T-cell (primary cell): ENCODE measurements around the gene TMEM132E. TPM values are rescaled to one million over a fixed set of nuclear protein-coding genes. Genes with fewer than 3 reads are reported as not detected.
A peak's percentile ranks its signal among the peaks of the same experiment; 100 is the strongest.

Experiments
- ATAC-seq, 4 experiments: fragments of 200-7000 bp in 3 of 4; fragments of 150-1000 bp in 1 of 4; cut with Tn5 transposase; replicated peaks in 1 of 4; 1 replicate in 3 of 4; 2 replicates in 1 of 4; pipeline ENCODE4 v1.10.0; 2021; ENCODE audit warnings: moderate library complexity in 3 of 4, mild to moderate bottlenecking in 2 of 4, moderate number of reproducible peaks in 1 of 4
- CTCF ChIA-PET, 2 donors: fragments of 300-600 bp; sonication (Branson Sonifier 250); formaldehyde crosslinking; loops; one replicate each; lab custom pipeline; 2022; ENCODE audit warnings: antibody characterized with exemption in 2 of 2; lab: Charles Lee
- POLR2A ChIA-PET, 2 donors: fragments of 300-600 bp; sonication (Branson Sonifier 250); formaldehyde crosslinking; loops; one replicate each; lab custom pipeline; 2022; ENCODE audit warnings: antibody characterized with exemption in 2 of 2; lab: Charles Lee
- DNase-seq, 35 experiments: peaks; one replicate each; pipeline versions ENCODE4 v3.0.0 to v3.0.0-alpha.2; 2013 to 2023
- H3K27ac ChIP-seq: one replicate; pipeline ENCODE4 v1.5.1; 2013; ENCODE audit warnings: low read length
- H3K27me3 ChIP-seq, 2 experiments: replicated peaks in 1 of 2; 1 replicate in 1 of 2; 2 replicates in 1 of 2; pipeline versions ENCODE4 v1.6.1 to v1.7.0; 2013; ENCODE audit warnings: low read length in 1 of 2, mixed read lengths in 1 of 2; ENCODE audit not compliant: control insufficient read depth in 2 of 2, insufficient read depth in 2 of 2; ENCODE audit errors: extremely low read depth in 1 of 2
- H3K36me3 ChIP-seq, 2 donors: 1 replicate in 1 of 2; 2 replicates in 1 of 2; pipeline versions ENCODE4 v1.6.1 to v1.7.0; 2013; ENCODE audit warnings: low read length in 1 of 2; ENCODE audit not compliant: control insufficient read depth in 2 of 2, insufficient read depth in 1 of 2; ENCODE audit errors: extremely low read depth in 1 of 2
- H3K4me1 ChIP-seq, 2 experiments: 1 replicate in 1 of 2; 2 replicates in 1 of 2; pipeline versions ENCODE4 v1.6.1 to v1.7.0; 2013; ENCODE audit warnings: low read length in 2 of 2, mixed read lengths in 1 of 2; ENCODE audit not compliant: insufficient read depth in 2 of 2, control insufficient read depth in 1 of 2; ENCODE audit errors: extremely low read depth in 1 of 2
- H3K4me3 ChIP-seq, 2 donors: 1 replicate in 1 of 2; 2 replicates in 1 of 2; pipeline versions ENCODE4 v1.5.1 to v1.7.0; 2013; ENCODE audit warnings: mild to moderate bottlenecking in 2 of 2, low read length in 1 of 2, moderate library complexity in 1 of 2; ENCODE audit not compliant: control insufficient read depth in 1 of 2; ENCODE audit errors: extremely low read depth in 1 of 2
- H3K9me3 ChIP-seq: 2 replicates; pipeline ENCODE4 v1.7.0; 2013
- H3K27ac Mint-ChIP-seq, 2 donors: one replicate each; pipeline ENCODE4 v1.8.0; 2020 to 2021; ENCODE audit warnings: mild to moderate bottlenecking in 2 of 2, mixed read lengths in 2 of 2
- H3K27me3 Mint-ChIP-seq, 2 donors: one replicate each; pipeline ENCODE4 v1.8.0; 2021 to 2022; ENCODE audit warnings: mixed read lengths in 2 of 2
- H3K36me3 Mint-ChIP-seq: one replicate; pipeline ENCODE4 v1.8.0; 2021; ENCODE audit warnings: mixed read lengths
- H3K4me1 Mint-ChIP-seq, 3 donors: one replicate each; pipeline ENCODE4 v1.8.0; 2020 to 2022; ENCODE audit warnings: mixed read lengths in 3 of 3, mild to moderate bottlenecking in 1 of 3
- H3K4me3 Mint-ChIP-seq, 3 donors: one replicate each; pipeline ENCODE4 v1.8.0; 2020 to 2022; ENCODE audit warnings: mild to moderate bottlenecking in 3 of 3, mixed read lengths in 3 of 3, moderate library complexity in 3 of 3
- H3K9me3 Mint-ChIP-seq, 3 donors: one replicate each; pipeline ENCODE4 v1.8.0; 2020 to 2022; ENCODE audit warnings: mixed read lengths in 3 of 3
- WGBS: methylation state at CpG from one replicate; pipeline ENCODE4 v1.1.5; 2013; ENCODE audit warnings: missing lambda C conversion rate; ENCODE audit not compliant: insufficient coverage; 5-methylcytosine and 5-hydroxymethylcytosine counted together
- total RNA-seq, 35 experiments: library from RNA in 6 of 35; stranded (reverse) in 6 of 35; fragments of 120-200 nt in 1 of 35; gene quantifications; one replicate each; pipeline versions ENCODE4 v1.2.1 to v1.2.4 and lab custom pipeline; 2013 to 2026

Gene TMEM132E
- total RNA-seq, 5 donors from 2014 or later (not counting 1 experiment from before 2014, with no cell fraction given), result 0.09 to 0.47 (median 0.32) TPM; not detected in 1

DNA sequence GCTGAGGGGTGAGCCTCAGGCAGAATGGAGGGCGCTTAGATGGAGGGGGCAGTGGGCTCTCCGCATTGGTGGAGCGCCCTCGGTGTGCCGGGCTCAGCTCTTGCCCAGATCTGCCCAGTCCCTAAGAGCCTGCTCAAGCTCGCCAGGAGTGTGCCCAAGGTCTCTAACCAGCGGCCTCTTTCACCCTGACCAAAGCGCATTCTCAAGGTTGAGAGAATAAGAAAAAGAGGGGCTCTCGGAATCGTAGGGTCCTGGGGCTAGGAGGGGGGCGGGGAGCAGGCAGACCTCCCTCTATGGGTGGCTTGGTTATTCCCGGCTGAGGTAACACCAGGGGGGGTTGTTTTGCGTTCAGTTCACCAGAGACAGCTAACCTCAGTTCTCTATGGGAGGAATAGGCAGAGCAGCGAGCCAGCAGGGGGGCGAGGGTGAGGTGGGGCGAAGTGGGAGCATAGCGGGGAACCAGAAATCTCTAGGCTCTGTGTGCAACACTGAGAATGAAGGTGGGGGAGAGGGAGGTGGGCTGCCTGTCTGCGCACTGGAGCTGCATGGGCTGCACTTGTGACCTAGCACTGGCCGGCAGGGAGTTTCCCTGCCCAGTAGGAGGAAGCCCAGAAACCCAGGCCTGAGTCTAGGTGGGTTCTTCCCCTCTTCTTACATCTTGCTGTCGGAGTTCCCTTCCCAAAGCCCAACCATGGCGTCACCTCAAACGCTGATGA is 3.0 kb downstream of the TMEM132E start:
- 10% methylated on average over 15 of the region's 22 CpGs for WGBS
- Mint-ChIP-seq H3K9me3 (no peaks in the 10 kb centered on the region), H3K27ac (no peak overlapping the region), H3K4me1 (peaks cover 10 to 19% (median 15%) of the 10 kb centered on the region in 3 donors), H3K4me3 (peak overlapping the region in 2 of 3 donors; percentile 46 to 52), H3K36me3 (no peaks in the 10 kb centered on the region), H3K27me3 (peaks cover 52 to 70% of the 10 kb centered on the region in 2 donors)
- H3K27me3 ChIP-seq, result peaks cover 19 to 85% of the 10 kb centered on the region in 2 experiments
- H3K4me1 ChIP-seq, result peaks cover 0 to 32% of the 10 kb centered on the region in 2 experiments
- H3K27ac ChIP-seq, result no peak overlapping the region
- ChIA-PET POLR2A (no interaction called here), CTCF (interaction anchor here in 1 of 2 donors (0.5 to 0.6 kb wide), 2 partner anchors 25 to 62 kb away, joined by 3 read pairs; no protein-coding TSS in a partner anchor)
- ATAC-seq (no peak), DNase-seq (no peak)
- H3K4me3 ChIP-seq, result no peak overlapping the region
- H3K9me3 ChIP-seq, result no peaks in the 10 kb centered on the region
- H3K36me3 ChIP-seq, result no peaks in the 10 kb centered on the region

- Mint-ChIP-seq H3K27ac (no peak overlapping the region), H3K9me3 (no peaks in the 10 kb centered on the region), H3K36me3 (no peaks in the 10 kb centered on the region), H3K4me3 (peak overlapping the region in 2 of 3 donors; percentile 46 to 52), H3K27me3 (peaks cover 50 to 67% of the 10 kb centered on the region in 2 donors), H3K4me1 (peaks cover 10 to 19% (median 15%) of the 10 kb centered on the region in 3 donors)
- DNase-seq (no peak), ATAC-seq (no peak)
- Histone ChIP-seq H3K4me3 (no peak overlapping the region), H3K27ac (no peak overlapping the region), H3K9me3 (no peaks in the 10 kb centered on the region), H3K36me3 (no peaks in the 10 kb centered on the region), H3K27me3 (peaks cover 14 to 86% of the 10 kb centered on the region in 2 experiments), H3K4me1 (peaks cover 0 to 32% of the 10 kb centered on the region in 2 experiments)
- WGBS, result 13% methylated on average over 3 of the region's 3 CpGs
- CTCF ChIA-PET, result no interaction called here
- POLR2A ChIA-PET, result no interaction called here
Observed at GRCh38 chr17:34582901-34583245, 3.5 kb downstream of the TMEM132E start.

- POLR2A ChIA-PET, result no interaction called here
- 41% methylated on average over 6 of the region's 12 CpGs for WGBS
- peaks cover 14 to 73% of the 10 kb centered on the region in 2 experiments for H3K27me3 ChIP-seq
- H3K4me3 ChIP-seq, result no peak overlapping the region
- peak in 1 of 35 experiments; percentile 41 for DNase-seq
- Mint-ChIP-seq H3K27ac (no peak overlapping the region), H3K4me1 (peaks cover 0 to 7% (median 6%) of the 10 kb centered on the region in 3 donors), H3K4me3 (no peak overlapping the region), H3K27me3 (peaks cover 46 to 65% of the 10 kb centered on the region in 2 donors), H3K36me3 (no peaks in the 10 kb centered on the region), H3K9me3 (no peaks in the 10 kb centered on the region)
- H3K9me3 ChIP-seq, result no peaks in the 10 kb centered on the region
- no peaks in the 10 kb centered on the region for H3K36me3 ChIP-seq
- ATAC-seq, result peak in 3 of 4 experiments; percentile 33 to 56 (median 54)
- CTCF ChIA-PET, result interaction anchor here in 1 of 2 donors (0.6 kb wide), 1 partner anchor 55 kb away, joined by 6 read pairs; no protein-coding TSS in a partner anchor
- H3K27ac ChIP-seq, result no peak overlapping the region
- H3K4me1 ChIP-seq, result peaks cover 0 to 22% of the 10 kb centered on the region in 2 experiments
Observed at GRCh38 chr17:34584805-34585416, 5.5 kb downstream of the TMEM132E start.

DNA sequence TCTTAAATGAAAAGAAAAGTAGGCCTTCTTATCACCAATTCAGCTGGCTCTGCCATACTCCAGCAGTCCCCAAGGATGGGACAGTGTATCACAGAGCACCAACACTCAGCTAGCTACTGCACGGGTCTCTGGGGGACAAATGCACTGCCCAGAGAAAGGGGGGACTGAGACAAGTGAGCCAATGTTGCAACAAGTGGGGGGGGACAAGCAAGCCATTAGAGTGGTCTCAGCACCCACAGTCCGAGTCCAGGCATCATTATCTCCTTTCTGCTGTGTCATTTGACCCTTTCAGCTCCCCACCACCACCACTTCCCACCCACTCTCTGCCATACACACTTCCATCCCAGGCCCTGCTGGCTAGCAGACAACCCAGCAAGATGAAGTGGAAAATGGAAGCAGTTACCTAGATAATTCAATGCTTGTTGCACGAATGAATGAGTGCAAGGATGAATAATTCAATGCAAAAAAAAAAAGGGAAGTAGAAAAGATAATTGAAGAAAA is 7.0 kb downstream of the TMEM132E start:
- H3K27ac Mint-ChIP-seq, result no peak overlapping the region

DNA sequence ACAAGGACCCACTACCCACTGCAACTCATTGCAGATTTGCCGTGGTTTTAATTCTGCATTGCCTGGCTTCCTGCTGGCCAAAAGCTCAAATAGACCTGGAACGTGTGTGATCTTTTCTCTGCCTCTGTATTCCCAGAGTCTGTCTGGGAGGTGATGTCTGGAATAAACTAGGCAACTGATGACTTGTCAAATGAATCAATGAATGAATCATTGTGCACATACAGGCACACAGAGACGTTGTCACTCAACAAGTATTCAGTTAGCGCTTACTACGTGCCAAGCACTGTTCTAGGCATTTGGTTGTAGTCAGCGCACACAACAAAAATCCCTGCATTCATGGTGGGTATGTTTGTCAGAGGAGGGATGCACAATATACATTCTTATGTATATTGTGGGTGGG is 8.9 kb downstream of the TMEM132E start:
- no peak overlapping the region for H3K4me3 Mint-ChIP-seq
- H3K27ac Mint-ChIP-seq, result no peak overlapping the region
- no peaks in the 10 kb centered on the region for H3K36me3 ChIP-seq
- H3K9me3 Mint-ChIP-seq, result no peaks in the 10 kb centered on the region
- ATAC-seq, result no peak
- no peaks in the 10 kb centered on the region for H3K36me3 Mint-ChIP-seq
- no peaks in the 10 kb centered on the region for H3K9me3 ChIP-seq
- peaks cover 12 to 61% of the 10 kb centered on the region in 2 experiments for H3K27me3 ChIP-seq
- peaks cover 0 to 3% (median 0%) of the 10 kb centered on the region in 3 donors for H3K4me1 Mint-ChIP-seq
- H3K27ac ChIP-seq, result no peak overlapping the region
- peaks cover 0 to 2% of the 10 kb centered on the region in 2 experiments for H3K4me1 ChIP-seq
- POLR2A ChIA-PET, result no interaction called here
- WGBS, result 73% methylated on average over 4 of the region's 6 CpGs
- peaks cover 54 to 69% of the 10 kb centered on the region in 2 donors for H3K27me3 Mint-ChIP-seq
- H3K4me3 ChIP-seq, result no peak overlapping the region
- CTCF ChIA-PET, result no interaction called here
- DNase-seq, result no peak

More for the DNA sequence above, 7.0 kb downstream of the TMEM132E start:
- Histone ChIP-seq H3K4me3 (no peak overlapping the region), H3K9me3 (no peaks in the 10 kb centered on the region), H3K4me1 (peaks cover 0 to 7% of the 10 kb centered on the region in 2 experiments), H3K27me3 (peaks cover 16 to 66% of the 10 kb centered on the region in 2 experiments), H3K27ac (no peak overlapping the region), H3K36me3 (no peaks in the 10 kb centered on the region)
- Mint-ChIP-seq H3K36me3 (no peaks in the 10 kb centered on the region), H3K27me3 (peaks cover 58 to 72% of the 10 kb centered on the region in 2 donors), H3K9me3 (no peaks in the 10 kb centered on the region), H3K4me1 (peaks cover 0 to 3% (median 2%) of the 10 kb centered on the region in 3 donors), H3K4me3 (no peak overlapping the region)
- ChIA-PET CTCF (no interaction called here), POLR2A (no interaction called here)
- ATAC-seq, result no peak
- DNase-seq, result no peak
- no CpG with 5 or more reads among the region's 3 CpGs for WGBS

DNA sequence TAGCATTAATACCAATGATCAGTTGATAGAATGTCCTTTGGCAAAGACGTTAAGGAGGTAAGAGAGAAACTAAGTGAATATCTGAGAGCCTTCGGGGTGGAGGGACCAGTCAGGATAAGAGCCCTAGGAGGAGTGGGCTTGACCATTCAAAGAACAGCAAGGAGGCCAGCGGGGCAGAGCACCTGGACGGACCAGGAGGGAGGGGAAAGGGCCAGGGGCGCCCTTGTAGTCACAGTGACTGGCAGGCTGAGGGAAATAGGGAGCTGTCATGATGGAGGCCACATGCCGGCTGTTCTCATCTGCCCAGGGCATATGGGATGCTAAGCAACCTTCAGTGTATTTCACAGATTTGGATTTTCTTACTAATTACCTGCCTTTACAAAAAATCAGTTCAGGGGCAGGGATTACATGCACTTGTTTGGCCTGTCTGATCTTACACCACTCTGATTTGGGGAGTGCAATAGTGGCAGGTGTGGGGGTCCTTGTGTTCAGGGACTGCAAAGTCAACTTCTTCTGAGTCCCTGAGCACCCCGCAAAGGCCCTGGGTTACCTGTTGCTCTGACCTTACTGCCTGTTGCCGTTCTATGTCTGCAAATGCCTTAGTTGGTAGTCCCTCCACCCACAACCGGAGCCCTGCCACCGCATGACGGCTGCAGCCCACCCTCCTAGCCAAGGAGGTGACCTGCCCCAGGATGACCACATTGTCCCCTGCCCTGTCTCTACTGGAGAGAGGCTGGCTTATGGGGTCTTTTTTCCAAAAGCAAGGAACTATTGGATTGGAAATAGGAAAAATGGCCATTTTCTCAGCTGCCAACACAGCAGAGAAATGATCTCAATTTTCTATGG is 10.0 kb downstream of the TMEM132E start:
- Histone ChIP-seq H3K36me3 (no peaks in the 10 kb centered on the region), H3K4me3 (no peak overlapping the region), H3K27me3 (peaks cover 9 to 60% of the 10 kb centered on the region in 2 experiments), H3K9me3 (no peaks in the 10 kb centered on the region), H3K4me1 (peaks cover 0 to 2% of the 10 kb centered on the region in 2 experiments), H3K27ac (no peak overlapping the region)
- ChIA-PET POLR2A (no interaction called here), CTCF (no interaction called here)
- Mint-ChIP-seq H3K4me1 (peaks cover 0 to 3% (median 0%) of the 10 kb centered on the region in 3 donors), H3K9me3 (no peaks in the 10 kb centered on the region), H3K27me3 (peaks cover 54 to 68% of the 10 kb centered on the region in 2 donors), H3K4me3 (no peak overlapping the region), H3K27ac (no peak overlapping the region), H3K36me3 (no peaks in the 10 kb centered on the region)
- ATAC-seq (no peak), DNase-seq (no peak)
- WGBS, result 67% methylated on average over 7 of the region's 11 CpGs
